GM19351 (cell line): ENCODE results near the gene POLDIP2.

Experiments used
- ATAC-seq: cut with Tn5 transposase; IDR thresholded peaks from one replicate; pipeline ENCODE4 v1.9.1; 2021; ENCODE audit warnings: mild to moderate bottlenecking, moderate library complexity; ENCODE audit not compliant: unreplicated experiment

Gene POLDIP2

GRCh38 chr17:28367641-28368305 lies 10.4 kb upstream of the POLDIP2 start:
- ATAC-seq, result no peak

GRCh38 chr17:28366605-28367004 lies 9.3 kb upstream of the POLDIP2 start:
- no peak for ATAC-seq

- no peak for ATAC-seq
Measured at GRCh38 chr17:28365487-28365886, 8.2 kb upstream of the POLDIP2 start.

GRCh38 chr17:28364665-28365363 lies 7.5 kb upstream of the POLDIP2 start, which contains the start of gene SEBOX:
TSS of gene SEBOX (minus strand) at chr17:28365199. CDS start at chr17:28365151, 48 bp downstream.
- ATAC-seq, result no peak

GRCh38 chr17:28363776-28364650 lies 6.7 kb upstream of the POLDIP2 start:
- ATAC-seq, result no peak

- no peak for ATAC-seq
Measured at GRCh38 chr17:28363186-28363585, 5.9 kb upstream of the POLDIP2 start.

GRCh38 chr17:28357901-28358197 lies 522 bp upstream of the POLDIP2 start:
- no peak for ATAC-seq

- no peak for ATAC-seq
Measured at GRCh38 chr17:28350271-28350670, 7.1 kb downstream of the POLDIP2 start.

GRCh38 chr17:28348979-28349378 lies 8.3 kb downstream of the POLDIP2 start:
- ATAC-seq, result no peak

GRCh38 chr17:28347261-28347891 lies 10.0 kb downstream of the POLDIP2 start:
- ATAC-seq, result no peak

- no peak for ATAC-seq
Measured at GRCh38 chr17:28346746-28347246, 10.5 kb downstream of the POLDIP2 start.

- no peak for ATAC-seq
Measured at GRCh38 chr17:28346199-28346580, 11.1 kb downstream of the POLDIP2 start.

- ATAC-seq, result no peak
Measured at GRCh38 chr17:28345419-28346198, 11.7 kb downstream of the POLDIP2 start.

- ATAC-seq, result no peak
Measured at GRCh38 chr17:28344435-28344901, 12.9 kb downstream of the POLDIP2 start.

GRCh38 chr17:28344011-28344410 lies 13.3 kb downstream of the POLDIP2 start:
- no peak for ATAC-seq

GRCh38 chr17:28343491-28343932 lies 13.8 kb downstream of the POLDIP2 start:
- no peak for ATAC-seq

GRCh38 chr17:28342313-28342712 lies 15.0 kb downstream of the POLDIP2 start:
- ATAC-seq, result no peak

- ATAC-seq, result no peak
Measured at GRCh38 chr17:28341516-28341915, 15.8 kb downstream of the POLDIP2 start.

- ATAC-seq, result no peak
Measured at GRCh38 chr17:28340374-28340773, 17.0 kb downstream of the POLDIP2 start.

- ATAC-seq, result no peak
Measured at GRCh38 chr17:28339431-28339830, 17.9 kb downstream of the POLDIP2 start.
